ENCODE measurements around the gene UFD1. TPM values are rescaled to one million over a fixed set of nuclear protein-coding genes. Genes with fewer than 3 reads are reported as not detected.
"Not testable (repeated sequence)": the region's sequence is repeated elsewhere in the genome, so short reads cannot be mapped to it uniquely, and the experiment has no call there.

UFD1 gene
- total RNA-seq, 1 donor from 2014 or later = 37.1 TPM

DNA sequence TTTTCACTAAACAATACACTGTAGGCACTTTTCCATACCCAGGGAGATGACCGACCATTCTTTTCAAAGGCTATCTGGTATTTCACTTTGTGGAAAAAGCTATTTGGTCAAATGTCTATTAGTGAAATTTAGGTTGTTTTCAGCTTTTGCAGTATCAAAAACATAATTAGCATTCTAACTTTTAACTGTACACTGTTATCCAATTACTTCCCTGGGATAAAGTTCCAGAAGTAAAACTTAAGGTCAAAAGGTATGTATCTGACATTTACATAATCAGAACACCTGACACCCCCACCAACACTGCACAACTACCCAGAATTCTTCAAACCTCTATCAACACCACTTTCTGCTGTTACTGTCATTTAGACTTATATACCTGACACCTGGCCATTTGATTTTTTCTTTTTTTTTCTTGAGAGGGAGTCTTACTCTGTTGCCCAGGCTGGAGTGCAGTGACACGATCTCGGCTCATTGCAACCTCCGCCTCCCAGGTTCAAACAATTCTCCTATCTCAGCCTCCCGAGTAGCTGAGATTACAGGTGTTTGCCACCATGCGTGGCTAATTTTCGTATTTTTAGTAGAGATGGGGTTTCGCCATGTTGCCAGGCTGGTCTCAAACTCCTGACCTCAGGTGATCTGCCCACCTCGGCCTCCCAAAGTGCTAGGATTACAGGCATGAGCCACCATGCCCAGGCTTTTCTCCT lies 33.6 kb downstream of the UFD1 start:
- Histone ChIP-seq H3K36me3 (ENCODE audit: control insufficient read depth in 3 of 3, insufficient read depth in 3 of 3, low read length in 3 of 3) (peaks cover 19 to 33% (median 24%) of the 10 kb centered on the region in 3 donors), H3K9ac (ENCODE audit: low read depth in 1 of 3, low read length in 3 of 3) (peak overlapping the region in 1 of 3 donors; percentile 16), H3K4me1 (ENCODE audit: control insufficient read depth in 3 of 3, insufficient read depth in 3 of 3, low read length in 3 of 3) (peaks cover 37 to 73% (median 56%) of the 10 kb centered on the region in 3 donors)
- H3K27ac ChIP-seq (ENCODE audit: low read depth, low read length); H3K4me3 ChIP-seq (ENCODE audit: low read length in 3 of 3); H3K9me3 ChIP-seq (ENCODE audit: control insufficient read depth in 3 of 3, low read length in 3 of 3); H3K27me3 ChIP-seq (ENCODE audit: control insufficient read depth in 3 of 3, insufficient read depth in 3 of 3, low read length in 3 of 3): not testable (repeated sequence)

DNA sequence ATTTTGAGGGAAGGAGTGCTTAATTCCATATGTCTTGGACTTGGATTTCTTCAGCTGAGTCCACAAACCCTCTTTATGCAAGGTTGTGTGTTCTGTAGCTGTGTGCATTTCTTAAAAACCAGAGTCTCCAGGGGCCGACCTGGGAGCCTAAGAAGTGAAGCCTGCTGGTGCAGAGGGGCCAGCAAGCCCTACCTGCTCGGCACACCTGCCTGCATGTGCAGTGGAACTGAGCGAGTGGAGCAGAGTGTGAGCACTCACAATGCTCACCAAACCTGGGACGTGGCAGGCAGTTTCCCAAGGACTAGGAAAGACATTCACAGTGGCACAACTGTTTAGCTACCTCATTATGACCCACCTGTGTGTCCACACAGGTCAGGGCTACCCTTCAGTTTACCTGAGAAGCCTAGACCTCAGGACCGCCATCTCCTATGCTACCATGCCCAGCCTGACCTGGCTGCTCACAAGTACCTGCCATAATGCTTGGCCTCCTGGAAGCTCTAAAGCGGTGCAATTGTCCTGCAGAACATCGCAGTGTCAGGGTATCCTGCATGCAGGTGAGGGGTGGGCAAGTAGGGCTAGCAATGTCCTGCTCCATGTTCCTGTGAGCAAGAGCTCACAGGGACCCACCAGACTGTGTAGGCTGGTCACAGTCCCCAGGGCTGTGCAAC lies 35.3 kb downstream of the UFD1 start:
- no peak overlapping the region for H3K27ac ChIP-seq (ENCODE audit: low read depth, low read length)
- H3K9me3 ChIP-seq (ENCODE audit: control insufficient read depth in 3 of 3, low read length in 3 of 3) = no peaks in the 10 kb centered on the region
- H3K27me3 ChIP-seq (ENCODE audit: control insufficient read depth in 3 of 3, insufficient read depth in 3 of 3, low read length in 3 of 3) = no peaks in the 10 kb centered on the region
- no peak overlapping the region for H3K4me3 ChIP-seq (ENCODE audit: low read length in 3 of 3)
- H3K4me1 ChIP-seq (ENCODE audit: control insufficient read depth in 3 of 3, insufficient read depth in 3 of 3, low read length in 3 of 3) = peaks cover 45 to 83% (median 60%) of the 10 kb centered on the region in 3 donors
- H3K9ac ChIP-seq (ENCODE audit: low read depth in 1 of 3, low read length in 3 of 3) = peak overlapping the region in 1 of 3 donors; percentile 45
- H3K36me3 ChIP-seq (ENCODE audit: control insufficient read depth in 3 of 3, insufficient read depth in 3 of 3, low read length in 3 of 3) = peaks cover 17 to 26% (median 19%) of the 10 kb centered on the region in 3 donors

DNA sequence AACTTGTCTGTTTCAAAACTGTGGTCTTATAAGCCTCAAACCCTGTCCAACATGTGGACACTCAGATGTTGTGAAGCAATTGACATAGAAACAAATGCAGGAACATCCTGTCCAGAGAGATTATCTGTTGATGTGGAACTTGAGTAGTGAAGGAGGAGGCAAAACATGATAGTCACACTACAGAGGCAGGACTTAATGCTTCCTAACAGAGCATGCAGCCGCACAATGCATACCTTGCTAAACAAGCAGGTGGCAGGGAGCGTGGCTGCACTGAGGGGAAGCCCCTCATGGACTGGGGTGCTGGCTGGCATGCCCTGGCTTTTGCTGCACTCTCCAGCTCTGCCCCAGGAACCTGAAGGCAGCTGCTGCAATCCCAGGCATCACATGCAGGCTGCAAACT lies 36.8 kb downstream of the UFD1 start:
- peak overlapping the region in 2 of 3 donors; percentile 33 to 54 for H3K9ac ChIP-seq (ENCODE audit: low read depth in 1 of 3, low read length in 3 of 3)
- no peaks in the 10 kb centered on the region for H3K27me3 ChIP-seq (ENCODE audit: control insufficient read depth in 3 of 3, insufficient read depth in 3 of 3, low read length in 3 of 3)
- H3K36me3 ChIP-seq (ENCODE audit: control insufficient read depth in 3 of 3, insufficient read depth in 3 of 3, low read length in 3 of 3) = peaks cover 18 to 26% (median 22%) of the 10 kb centered on the region in 3 donors
- no peaks in the 10 kb centered on the region for H3K9me3 ChIP-seq (ENCODE audit: control insufficient read depth in 3 of 3, low read length in 3 of 3)
- no peak overlapping the region for H3K4me3 ChIP-seq (ENCODE audit: low read length in 3 of 3)
- peaks cover 47 to 82% (median 57%) of the 10 kb centered on the region in 3 donors for H3K4me1 ChIP-seq (ENCODE audit: control insufficient read depth in 3 of 3, insufficient read depth in 3 of 3, low read length in 3 of 3)
- H3K27ac ChIP-seq (ENCODE audit: low read depth, low read length) = no peak overlapping the region

DNA sequence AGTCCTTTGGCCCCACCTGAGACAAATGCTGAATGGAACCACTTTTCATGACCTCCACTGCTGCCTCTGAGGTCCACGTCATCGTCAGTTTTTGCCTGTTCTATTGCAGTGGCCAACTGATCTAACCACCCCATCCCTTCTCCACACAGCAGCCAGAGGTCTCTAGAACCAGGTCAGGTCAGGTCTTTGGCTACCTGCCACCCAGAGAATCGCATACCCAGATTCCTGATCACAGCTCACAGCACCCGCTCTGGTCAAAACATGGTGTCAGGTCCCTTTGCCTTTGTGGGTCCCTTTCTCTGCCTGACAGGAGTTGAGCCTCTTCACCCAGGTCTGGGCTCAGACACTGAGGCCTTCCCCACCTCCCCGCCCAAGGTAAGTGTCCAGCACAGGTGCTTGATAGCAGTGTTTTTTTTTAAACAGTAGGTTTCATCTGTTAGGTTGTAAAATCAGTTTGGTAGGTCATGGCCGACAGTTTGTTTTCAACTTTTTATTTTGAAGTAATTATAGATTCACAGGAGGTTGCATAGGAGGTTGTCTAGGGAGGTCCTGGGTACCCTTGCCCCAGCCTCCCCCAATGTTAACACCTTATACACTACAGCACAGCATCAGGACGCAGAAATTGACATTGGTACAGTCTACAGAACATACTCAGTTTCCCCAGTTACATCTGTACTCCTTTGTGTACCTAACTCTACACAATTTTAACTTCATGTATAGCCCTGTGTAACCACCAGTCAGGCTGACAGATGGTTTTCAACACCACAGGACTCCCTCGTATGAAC lies 38.4 kb downstream of the UFD1 start:
- Histone ChIP-seq H3K27ac (ENCODE audit: low read depth, low read length) (peak overlapping the region; percentile 36), H3K4me3 (ENCODE audit: low read length in 3 of 3) (no peak overlapping the region), H3K9ac (ENCODE audit: low read depth in 1 of 3, low read length in 3 of 3) (peak overlapping the region in 1 of 3 donors; percentile 64), H3K36me3 (ENCODE audit: control insufficient read depth in 3 of 3, insufficient read depth in 3 of 3, low read length in 3 of 3) (peaks cover 24 to 34% (median 31%) of the 10 kb centered on the region in 3 donors), H3K27me3 (ENCODE audit: control insufficient read depth in 3 of 3, insufficient read depth in 3 of 3, low read length in 3 of 3) (no peaks in the 10 kb centered on the region), H3K9me3 (ENCODE audit: control insufficient read depth in 3 of 3, low read length in 3 of 3) (no peaks in the 10 kb centered on the region), H3K4me1 (ENCODE audit: control insufficient read depth in 3 of 3, insufficient read depth in 3 of 3, low read length in 3 of 3) (peaks cover 39 to 67% (median 46%) of the 10 kb centered on the region in 3 donors)

DNA sequence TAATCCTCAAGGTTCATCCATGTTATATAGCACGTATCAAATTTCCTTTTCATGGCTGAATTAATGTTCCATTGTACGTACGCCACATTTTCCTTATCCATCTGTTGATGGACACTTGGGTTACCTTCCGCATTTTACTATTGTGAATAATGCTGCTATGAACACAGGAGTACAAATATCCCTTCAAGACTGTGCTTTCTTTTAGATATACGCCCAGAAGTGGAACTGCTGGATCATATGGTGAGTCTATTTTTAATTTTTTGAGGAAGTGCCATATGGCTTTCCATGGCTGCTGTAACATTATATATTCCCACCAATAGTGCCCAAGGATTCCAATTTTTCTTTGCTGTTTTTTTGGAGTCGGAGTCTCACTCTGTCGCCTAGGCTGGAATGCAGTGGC lies 40.7 kb downstream of the UFD1 start:
- no peaks in the 10 kb centered on the region for H3K27me3 ChIP-seq (ENCODE audit: control insufficient read depth in 3 of 3, insufficient read depth in 3 of 3, low read length in 3 of 3)
- H3K9me3 ChIP-seq (ENCODE audit: control insufficient read depth in 3 of 3, low read length in 3 of 3) = no peaks in the 10 kb centered on the region
- H3K4me1 ChIP-seq (ENCODE audit: control insufficient read depth in 3 of 3, insufficient read depth in 3 of 3, low read length in 3 of 3) = peaks cover 32 to 49% (median 41%) of the 10 kb centered on the region in 3 donors
- peak overlapping the region in 1 of 3 donors; percentile 0 for H3K9ac ChIP-seq (ENCODE audit: low read depth in 1 of 3, low read length in 3 of 3)
- H3K27ac ChIP-seq (ENCODE audit: low read depth, low read length) = peak overlapping the region; percentile 28
- peak overlapping the region in 1 of 3 donors; percentile 13 for H3K4me3 ChIP-seq (ENCODE audit: low read length in 3 of 3)
- H3K36me3 ChIP-seq (ENCODE audit: control insufficient read depth in 3 of 3, insufficient read depth in 3 of 3, low read length in 3 of 3) = peaks cover 23 to 32% (median 30%) of the 10 kb centered on the region in 3 donors

DNA sequence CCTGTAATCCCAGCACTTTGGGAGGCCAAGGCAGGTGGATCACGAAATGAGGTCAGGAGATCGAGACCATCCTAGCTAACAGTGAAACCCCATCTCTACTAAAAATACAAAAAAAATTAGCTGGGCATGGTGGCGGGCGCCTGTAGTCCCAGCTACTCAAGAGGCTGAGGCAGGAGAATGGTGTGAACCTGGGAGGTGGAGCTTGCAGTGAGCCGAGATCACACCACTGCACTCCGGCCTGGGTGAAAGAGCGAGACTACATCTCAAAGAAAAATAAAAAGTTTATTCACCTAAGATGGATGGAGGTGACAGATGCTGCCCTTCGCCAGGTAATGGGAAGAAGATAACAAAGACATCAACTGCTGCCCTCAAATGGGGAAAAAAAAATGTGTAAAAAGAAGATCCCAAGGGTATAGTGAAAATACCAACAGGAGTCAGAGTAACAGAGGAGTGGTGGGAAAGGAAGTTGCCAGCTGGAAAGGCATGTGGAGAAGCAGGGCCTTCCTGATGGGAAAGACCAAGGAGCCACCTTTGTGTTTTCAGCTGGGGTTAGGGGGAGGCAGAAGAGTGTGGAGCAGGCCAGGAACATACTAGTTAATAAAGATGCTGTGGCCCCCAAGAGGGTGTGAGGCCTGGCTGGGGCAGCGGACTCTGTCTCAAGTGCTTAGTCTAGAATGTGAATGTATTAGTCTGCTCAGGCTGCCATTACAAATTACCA lies 42.4 kb downstream of the UFD1 start:
- H3K27me3 ChIP-seq (ENCODE audit: control insufficient read depth in 3 of 3, insufficient read depth in 3 of 3, low read length in 3 of 3); H3K27ac ChIP-seq (ENCODE audit: low read depth, low read length); H3K4me3 ChIP-seq (ENCODE audit: low read length in 3 of 3); H3K9me3 ChIP-seq (ENCODE audit: control insufficient read depth in 3 of 3, low read length in 3 of 3); H3K9ac ChIP-seq (ENCODE audit: low read depth in 1 of 3, low read length in 3 of 3): not testable (repeated sequence)
- peaks cover 20 to 26% (median 24%) of the 10 kb centered on the region in 3 donors for H3K36me3 ChIP-seq (ENCODE audit: control insufficient read depth in 3 of 3, insufficient read depth in 3 of 3, low read length in 3 of 3)
- peaks cover 26 to 35% (median 33%) of the 10 kb centered on the region in 3 donors for H3K4me1 ChIP-seq (ENCODE audit: control insufficient read depth in 3 of 3, insufficient read depth in 3 of 3, low read length in 3 of 3)

DNA sequence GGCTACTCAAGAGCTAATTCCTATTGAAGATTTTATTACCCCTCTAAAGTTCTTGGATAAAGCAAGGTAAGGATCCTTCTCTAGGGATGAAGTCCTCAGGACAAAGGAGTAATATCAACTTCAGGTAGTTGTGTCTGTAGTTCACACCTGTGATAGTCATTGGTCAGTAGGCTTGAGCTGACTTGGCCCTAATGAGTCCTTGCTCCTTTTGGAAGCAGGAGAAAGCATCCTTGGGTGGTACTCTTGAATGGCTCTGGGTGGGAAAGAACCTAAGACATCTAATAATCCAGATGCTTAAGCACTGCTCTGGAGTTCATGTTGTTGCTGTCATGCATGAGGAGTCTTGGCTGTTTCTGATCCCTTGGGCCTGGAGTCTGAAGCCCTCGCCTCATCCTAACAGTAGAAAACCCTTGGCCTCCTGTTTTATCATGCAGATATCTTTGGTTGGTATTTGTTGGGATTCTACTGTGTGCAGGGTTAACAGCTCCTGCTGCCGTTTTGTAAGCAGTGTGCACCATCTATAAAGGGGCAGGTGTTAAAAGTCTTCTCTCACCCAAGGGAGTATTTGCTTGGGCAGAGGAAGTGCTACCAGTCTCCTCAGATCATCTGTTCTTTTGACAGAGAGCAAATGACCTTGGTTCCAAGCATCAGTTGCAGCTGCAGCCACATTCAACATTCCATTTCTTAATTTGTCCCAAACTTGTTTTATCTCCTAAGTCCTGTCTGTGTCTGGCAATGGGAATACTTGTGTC lies 44.0 kb downstream of the UFD1 start:
- H3K9ac ChIP-seq (ENCODE audit: low read depth in 1 of 3, low read length in 3 of 3) = no peak overlapping the region
- H3K36me3 ChIP-seq (ENCODE audit: control insufficient read depth in 3 of 3, insufficient read depth in 3 of 3, low read length in 3 of 3) = peaks cover 18 to 26% (median 21%) of the 10 kb centered on the region in 3 donors
- H3K27ac ChIP-seq (ENCODE audit: low read depth, low read length) = no peak overlapping the region
- H3K4me3 ChIP-seq (ENCODE audit: low read length in 3 of 3) = no peak overlapping the region
- H3K27me3 ChIP-seq (ENCODE audit: control insufficient read depth in 3 of 3, insufficient read depth in 3 of 3, low read length in 3 of 3) = no peaks in the 10 kb centered on the region
- peaks cover 26 to 35% (median 30%) of the 10 kb centered on the region in 3 donors for H3K4me1 ChIP-seq (ENCODE audit: control insufficient read depth in 3 of 3, insufficient read depth in 3 of 3, low read length in 3 of 3)
- H3K9me3 ChIP-seq (ENCODE audit: control insufficient read depth in 3 of 3, low read length in 3 of 3) = no peaks in the 10 kb centered on the region

DNA sequence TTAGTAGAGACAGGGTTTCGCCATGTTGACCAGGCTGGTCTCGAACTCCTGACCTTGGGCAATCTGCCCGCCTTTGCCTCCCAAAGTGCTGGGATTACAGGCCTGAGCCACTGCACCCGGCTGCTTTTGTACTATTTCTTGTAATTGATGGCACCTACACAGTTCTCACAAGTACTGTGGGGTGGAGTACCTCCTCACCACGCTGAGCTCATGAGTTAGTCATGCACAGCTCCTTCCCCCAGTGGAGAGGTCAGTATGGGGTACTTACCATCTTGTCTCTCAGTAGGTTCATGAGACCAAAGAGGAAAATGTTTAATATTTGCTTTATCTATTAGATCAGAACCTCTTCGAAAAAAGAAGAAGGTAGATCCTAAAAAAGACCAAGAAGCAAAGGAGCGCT lies 44.6 kb downstream of the UFD1 start:
- no peaks in the 10 kb centered on the region for H3K9me3 ChIP-seq (ENCODE audit: control insufficient read depth in 3 of 3, low read length in 3 of 3)
- H3K4me1 ChIP-seq (ENCODE audit: control insufficient read depth in 3 of 3, insufficient read depth in 3 of 3, low read length in 3 of 3) = peaks cover 29 to 40% (median 31%) of the 10 kb centered on the region in 3 donors
- H3K36me3 ChIP-seq (ENCODE audit: control insufficient read depth in 3 of 3, insufficient read depth in 3 of 3, low read length in 3 of 3) = peaks cover 18 to 26% (median 21%) of the 10 kb centered on the region in 3 donors
- H3K27me3 ChIP-seq (ENCODE audit: control insufficient read depth in 3 of 3, insufficient read depth in 3 of 3, low read length in 3 of 3) = no peaks in the 10 kb centered on the region
- no peak overlapping the region for H3K9ac ChIP-seq (ENCODE audit: low read depth in 1 of 3, low read length in 3 of 3)
- H3K27ac ChIP-seq (ENCODE audit: low read depth, low read length) = no peak overlapping the region
- H3K4me3 ChIP-seq (ENCODE audit: low read length in 3 of 3) = no peak overlapping the region
